NK-92 (cell line): ENCODE data around the gene IL31.

Experiments
- DNase-seq: peaks from one replicate; lab custom pipeline; 2025; ENCODE audit not compliant: unreplicated experiment; lab: John Stamatoyannopoulos, UW

The IL31 gene

DNA sequence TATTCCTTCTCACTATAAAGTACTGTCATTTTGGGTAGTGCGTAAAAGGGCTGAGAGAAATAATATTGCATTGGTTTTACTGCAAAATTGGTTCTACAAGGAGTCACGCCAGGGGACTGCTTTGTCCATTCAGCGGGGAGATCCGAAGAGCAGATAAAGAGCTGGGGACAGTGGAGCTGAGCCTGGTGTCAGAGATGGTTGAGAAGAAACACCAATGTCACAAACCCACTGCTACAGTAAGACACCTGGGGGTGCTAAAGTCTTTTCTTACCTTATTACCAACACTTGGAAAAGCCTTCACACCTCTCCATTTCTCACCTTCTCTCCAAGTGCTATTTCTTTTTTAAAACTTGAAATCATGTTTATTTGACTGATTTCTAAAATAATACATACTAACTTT is 14.1 kb downstream of the IL31 start:
- DNase-seq = no peak

DNA sequence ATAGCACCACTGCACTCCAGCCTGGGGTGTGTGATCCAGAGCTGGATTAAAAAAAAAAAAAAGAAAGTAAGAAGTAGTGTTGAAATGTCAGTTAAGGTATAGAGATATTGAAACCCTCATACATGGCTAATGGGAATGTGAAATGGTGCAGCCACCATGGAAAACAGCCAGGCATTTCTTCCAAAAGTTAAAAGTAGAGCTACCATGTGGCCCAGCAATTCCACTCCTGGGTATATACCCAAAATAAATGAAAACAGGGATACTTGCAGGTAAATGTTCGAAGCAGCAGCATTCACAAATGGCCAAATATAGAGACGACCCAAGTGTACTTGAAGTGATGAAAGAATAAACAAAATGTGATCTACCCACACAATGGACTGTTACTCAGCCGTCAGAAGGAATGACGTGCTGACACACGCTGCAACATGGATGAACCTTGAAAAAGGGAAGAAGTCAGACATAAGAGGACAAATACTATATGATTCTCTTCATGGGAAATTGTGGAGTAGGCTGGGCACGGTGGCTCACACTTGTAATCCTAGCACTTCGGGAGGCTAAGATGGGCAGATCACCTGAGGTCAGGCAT is 15.2 kb downstream of the IL31 start:
- no peak for DNase-seq

DNA sequence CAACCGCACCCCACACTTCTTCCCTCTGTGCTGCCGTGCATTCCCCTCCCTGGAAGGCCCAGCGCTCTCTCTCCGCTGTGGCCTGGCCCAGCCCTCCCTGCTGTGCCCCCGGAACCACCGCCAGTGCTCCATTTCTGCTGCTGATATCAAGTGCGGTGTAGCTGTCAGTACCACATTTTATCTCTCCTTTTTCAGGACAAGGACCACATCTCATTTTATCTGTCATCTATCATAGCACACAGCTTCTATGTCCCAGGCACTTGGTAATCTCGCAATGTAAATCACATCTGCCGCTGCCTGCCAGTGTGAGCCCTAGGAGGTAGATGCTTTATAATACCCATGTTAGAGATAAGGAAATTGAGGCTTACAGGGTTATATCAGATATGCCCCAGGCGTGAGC is 18.3 kb downstream of the IL31 start:
- DNase-seq = no peak

DNA sequence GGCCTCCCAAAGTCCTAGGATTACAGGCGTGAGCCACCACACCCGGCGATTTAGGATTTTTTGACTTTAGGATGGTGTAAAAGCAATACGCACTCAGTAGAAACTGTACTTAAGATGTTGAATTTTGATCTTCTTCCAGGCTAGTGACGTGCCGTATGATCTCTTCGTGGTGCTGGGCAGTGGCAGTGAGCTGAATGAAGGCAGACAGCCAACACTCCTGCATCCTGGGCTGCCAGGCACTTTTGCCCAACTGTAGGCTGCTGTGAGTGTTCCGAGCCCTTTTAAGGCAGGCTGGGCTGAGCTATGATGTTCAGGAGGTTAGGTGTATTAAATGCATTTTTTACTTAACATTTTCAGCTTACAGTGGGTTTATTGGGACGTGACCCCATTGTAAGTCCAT is 21.3 kb downstream of the IL31 start:
- DNase-seq = no peak

DNA sequence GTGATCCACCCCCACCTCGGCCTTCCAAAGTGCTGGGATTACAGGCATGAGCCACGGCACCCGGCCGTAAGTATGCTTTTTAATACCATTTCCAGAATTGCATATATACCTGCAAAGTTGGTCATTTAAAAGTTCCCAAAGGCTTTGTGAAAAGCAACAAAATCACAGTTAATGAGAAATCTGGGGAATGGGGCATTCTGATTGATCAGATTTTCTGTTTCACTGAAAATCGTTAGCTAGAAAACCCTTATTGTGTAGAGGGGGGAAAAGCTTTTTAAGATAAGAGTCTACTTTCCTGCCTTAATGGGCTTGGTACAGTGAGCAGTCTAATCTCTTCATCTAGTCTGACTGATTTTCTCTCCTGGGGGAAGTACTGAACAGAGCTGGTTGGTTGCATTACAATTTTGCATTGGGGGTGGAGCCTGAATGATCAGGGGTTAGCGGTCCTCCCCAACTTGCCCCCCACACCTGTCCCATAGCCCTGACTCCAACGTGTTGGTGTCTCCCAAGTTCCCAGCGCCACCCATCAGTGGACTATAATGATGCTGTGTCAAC is 23.8 kb downstream of the IL31 start:
- DNase-seq = no peak

DNA sequence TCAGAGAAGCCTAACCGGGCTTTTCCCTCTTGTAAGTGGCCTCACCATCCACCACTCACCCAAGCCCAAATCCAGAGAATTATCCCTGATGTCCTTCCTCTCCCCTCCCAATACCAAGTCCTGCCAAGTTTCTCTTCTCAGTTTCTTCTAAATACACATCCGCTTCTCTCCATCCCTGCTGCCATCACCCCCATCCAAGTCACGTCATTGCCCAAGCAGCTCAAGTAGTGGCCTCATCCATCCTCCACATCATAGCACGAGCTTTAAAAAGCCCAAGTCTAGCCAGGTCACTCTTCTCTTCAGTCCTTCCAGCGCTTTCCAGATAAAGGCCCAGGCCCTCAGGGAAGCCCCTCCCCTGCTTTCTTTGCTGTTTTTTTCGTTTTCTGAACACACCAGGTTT is 25.4 kb downstream of the IL31 start:
- no peak for DNase-seq

DNA sequence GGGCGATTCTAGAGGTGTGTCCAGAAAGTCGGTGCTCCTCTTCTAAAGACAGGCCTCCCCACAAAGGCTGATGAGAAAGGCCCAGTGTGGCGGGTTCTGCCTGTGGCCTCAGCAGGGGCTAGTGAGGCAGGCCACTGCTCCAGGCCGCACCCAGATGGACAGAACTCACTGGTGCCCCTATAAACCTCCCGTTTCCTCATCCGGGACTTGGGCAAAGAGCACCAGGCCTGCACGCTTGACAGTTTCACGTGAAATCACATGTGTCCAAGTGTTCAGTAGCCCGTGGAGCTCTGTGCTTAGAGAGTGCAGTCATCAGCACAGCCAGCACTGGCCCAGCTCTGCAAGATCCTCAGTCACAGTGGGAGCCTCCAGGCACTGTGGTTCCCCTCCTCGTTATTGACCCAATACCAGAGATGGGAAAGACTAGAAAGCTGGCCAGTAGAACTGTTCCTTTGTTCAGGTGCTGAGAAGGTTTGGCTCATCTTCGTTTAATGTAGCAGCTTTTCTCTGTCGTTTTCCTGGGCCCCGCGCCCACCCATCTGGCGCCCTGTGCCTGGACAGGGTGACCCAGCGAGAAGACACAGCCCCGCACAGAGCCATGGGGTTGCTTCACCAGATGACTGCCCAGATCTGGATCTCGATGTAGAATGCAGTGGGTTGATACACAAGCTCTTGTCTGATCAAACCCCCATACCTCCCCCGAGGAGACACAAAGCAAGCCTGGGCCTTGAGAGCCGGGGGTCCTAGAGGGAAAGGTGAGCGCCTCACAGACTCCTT is 26.3 kb downstream of the IL31 start:
- DNase-seq = no peak

DNA sequence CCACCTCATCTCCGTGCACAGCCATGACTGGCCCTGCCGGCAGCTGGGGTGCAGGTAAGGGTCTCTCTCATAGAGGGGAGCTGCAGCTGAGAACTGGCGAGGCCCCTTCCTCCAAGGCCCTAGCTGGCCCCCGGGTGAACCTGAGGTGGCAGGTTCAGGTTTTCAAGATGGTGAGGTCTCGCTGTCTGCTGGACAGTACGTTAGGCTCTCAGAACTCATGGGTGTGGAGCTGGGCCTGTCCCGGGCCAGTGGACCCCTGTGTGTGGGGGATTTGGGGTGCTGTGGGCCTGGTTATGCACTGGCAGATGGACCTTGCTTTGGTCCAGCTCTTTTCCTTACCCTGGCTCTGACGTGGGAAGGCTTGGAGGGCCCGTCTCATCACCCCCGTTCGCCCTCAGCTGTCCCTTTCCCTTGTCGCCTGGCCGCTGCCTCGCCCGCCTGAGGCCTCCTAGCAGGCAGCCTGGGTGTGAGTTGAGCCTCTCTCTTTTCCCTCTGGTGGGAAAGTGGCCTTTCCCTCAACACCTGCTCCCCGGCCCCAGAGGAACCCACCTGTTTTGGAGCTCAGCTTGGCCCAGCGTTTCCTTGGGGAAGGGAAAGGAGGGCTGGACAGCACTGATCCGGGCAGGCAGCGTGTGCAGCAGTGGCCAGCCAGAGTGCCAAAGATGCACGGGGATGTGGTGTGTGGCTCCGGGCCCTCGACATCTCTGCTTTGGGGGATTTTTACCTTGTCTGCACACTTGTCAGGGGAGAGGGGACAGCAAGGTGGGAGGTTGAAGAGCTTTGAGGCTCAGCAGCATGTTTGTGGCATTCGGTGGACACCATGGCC is 28.3 kb downstream of the IL31 start:
- DNase-seq = no peak

DNA sequence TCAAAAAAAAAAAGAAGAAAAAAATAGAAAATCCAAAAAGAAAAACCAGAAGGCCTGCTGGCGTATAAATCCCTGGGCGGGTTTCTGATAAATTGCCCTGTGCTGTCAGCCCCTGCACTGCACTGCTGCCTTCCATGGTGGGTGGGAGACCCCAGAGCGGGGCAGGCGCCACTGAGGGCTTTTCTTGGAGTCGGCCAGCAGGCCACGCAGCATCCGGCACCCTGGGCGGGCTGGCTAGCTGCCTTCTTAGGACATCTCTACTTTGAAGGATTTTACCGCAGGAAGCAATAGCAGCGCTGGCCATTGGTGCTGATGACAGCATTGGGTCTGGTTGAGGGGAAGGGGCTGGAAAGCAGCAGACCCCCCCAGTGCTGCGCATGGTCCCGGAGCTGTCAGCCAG is 29.1 kb downstream of the IL31 start:
- no peak for DNase-seq

DNA sequence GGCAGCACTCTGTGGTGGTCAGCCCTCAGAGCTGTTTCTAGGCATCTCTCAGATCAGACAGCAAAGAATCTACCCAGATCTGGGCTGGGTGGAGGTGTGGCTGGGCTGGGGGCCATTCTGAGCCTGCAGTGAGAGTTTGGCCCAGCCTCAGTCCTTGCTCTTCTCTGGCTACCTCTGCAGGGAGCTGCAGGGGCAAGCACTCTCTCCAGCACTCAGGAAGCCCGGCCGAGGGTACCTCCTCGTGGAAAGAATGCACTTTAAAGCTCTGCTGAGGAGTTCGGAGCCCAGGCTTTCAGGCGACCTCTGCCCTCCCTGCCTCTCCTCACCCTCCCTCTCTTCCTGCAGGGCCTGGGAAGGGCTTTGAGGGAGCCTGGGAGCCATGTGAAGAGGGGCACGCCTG is 31.2 kb downstream of the IL31 start:
- no peak for DNase-seq

DNA sequence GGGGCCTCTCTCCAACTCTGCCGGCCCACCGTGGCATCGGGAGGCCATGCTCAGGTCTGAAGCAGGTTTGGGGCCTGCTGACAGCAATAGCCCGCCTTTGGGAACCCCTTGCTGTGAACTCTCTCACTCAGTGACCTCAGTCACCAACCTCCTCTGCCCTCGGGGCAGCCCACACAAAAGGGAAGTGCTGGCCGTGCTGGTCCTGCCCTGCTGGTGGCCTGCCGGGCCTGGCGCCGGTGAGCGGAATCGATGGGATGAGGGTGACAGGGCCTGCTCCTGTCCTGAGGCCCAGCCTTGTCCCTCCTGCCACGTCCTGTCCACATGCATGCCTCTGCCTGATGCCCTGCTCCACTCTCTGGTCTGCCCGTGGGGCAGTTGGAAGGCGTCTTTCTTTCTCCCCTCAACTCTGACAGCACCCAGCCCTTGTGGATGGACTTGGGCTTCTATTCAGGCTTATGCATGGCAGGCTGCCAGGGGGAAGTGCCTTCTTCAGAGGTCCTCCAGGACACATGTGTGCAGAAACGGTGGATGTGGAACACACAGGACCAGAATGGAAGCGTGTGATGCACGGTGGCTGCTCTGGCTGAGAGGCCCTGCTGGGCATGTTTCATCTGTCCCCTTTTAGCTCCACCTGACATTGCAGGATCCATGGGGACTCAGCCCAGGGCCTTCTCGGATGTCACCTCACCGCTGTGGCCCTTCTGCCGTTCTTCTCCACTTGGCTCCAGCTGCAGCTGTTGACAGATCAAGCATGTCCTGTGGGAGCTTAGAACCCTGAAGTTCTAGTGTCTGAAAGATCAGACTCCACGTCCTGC is 31.9 kb downstream of the IL31 start:
- no peak for DNase-seq

DNA sequence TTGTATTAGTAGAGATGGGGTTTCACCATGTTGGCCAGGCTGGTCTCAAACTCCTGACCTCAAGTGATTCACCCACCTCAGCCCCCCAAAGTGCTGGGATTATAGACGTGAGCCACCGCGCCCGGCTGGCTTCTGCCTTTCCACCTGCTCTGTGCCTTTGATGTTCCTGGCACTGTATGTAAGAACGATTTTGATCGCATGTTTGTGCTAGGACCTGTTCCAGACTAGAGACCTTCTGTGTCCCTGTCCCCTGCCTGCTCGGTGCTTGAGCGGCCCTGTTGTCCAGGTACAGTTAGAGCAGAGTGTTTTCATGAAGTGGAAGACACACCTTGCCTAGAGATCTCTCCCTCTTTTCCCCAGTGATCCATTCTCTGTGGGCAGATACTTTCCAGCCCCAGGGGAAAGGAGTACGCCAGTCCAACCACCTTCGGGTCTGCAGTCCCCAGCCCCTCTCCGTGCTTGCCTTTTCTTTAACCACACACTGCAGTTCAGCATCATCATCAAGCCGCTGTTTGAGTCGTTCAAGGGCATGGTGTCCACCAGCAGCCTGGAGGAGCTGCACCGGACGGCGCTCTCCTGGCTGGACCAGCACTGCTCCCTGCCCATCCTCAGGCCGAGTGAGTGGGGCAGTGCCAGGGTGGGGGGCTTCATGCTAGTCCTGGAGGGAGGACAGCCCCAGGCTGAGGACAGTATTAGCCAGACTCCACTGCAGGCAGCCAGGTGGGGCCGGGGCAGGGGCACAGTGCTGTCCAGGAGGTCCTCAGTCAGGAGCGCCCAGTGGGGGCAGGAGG is 33.4 kb downstream of the IL31 start:
- no peak for DNase-seq

DNA sequence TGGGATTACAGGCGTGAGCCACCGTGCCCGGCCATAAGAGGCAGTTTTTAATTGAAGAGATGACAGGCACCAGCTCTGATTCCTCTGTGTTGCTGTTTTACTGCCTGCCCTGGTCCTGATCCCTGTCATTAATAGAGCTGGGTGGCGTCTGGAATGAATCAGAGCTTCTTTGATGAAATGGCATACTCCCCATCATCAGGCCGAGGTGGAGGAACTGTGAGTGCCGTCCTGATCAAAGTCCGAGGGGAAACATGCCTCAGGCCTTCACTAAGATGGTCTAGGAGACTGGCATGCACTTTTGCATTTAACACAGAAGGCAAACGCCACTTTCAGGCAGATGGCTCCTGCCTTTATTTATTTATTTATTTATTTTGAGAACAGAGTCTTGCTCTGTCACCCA is 34.1 kb downstream of the IL31 start:
- DNase-seq = no peak

DNA sequence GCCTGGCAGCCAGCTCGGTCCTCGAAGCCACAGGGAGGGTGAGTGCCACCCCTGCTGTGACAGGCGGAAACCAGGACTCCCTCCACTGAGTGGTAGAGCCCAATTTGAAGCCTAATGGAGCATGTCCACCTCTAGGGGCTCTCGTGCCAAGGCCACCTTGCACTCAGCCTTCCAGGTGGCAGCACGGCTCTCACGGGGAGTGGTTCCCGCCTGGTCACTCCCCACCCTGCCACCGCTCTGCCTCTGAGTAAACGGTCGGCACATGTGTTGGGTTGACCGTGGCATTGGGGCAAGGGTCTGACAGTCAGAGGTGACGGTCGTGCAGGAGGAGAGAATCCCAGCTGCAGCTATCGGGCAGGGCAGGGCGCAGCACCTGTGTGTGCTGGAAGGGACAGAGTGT is 34.8 kb downstream of the IL31 start:
- DNase-seq = no peak

DNA sequence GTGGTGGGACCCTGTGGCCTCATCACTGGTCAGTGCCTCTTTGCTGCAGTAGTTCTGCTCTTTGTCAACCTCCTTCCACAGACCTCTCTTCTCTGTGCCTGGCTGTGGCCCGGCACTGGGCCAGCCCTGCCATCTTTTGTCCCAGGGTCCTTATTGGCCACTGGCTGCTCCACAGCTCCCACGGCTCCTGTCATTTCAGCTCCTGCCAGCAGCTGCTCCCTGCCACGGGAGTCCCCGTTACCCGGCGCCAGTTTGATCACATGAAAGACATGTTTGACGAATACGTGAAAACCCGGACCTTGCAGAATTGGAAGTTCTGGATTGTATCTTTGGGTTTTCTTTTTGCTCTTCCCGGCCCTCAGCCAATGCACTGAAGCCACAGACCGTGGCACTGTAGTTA is 35.4 kb downstream of the IL31 start:
- no peak for DNase-seq

DNA sequence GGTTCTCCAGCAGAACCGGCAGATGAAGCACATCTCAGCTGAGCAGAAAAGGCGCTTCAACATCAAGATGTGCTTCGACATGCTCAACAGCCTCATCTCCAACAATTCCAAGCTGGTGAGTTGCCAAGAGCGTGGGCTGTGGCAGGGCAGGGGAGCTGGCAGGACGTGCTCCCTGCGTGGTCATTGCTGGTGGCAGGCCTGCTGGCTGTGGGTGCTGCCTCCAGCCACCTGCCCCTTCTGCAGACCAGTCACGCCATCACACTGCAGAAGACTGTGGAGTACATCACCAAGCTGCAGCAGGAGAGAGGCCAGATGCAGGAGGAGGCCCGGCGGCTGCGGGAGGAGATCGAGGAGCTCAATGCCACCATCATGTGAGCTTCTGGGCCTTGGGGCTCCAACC is 35.8 kb downstream of the IL31 start:
- DNase-seq = no peak

DNA sequence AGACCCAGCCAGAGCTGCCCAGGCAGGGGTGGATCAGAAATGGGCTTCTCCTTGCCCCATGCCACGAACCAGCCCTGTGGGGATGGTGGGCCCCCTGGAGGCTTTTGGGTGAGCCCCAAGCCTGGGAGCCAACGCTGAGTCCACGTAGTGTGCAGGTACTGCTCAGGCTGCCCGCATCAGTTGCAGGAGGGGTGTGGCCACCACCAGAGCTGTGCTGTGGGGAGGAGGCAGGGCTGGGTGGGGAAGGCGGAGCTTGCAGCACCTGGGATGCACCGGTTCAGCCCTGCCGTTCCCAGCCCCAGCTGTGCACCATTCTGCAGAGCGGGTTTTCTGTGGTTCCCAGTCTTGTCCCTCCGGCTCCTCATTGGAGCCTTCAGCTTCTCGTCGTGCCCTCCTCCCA is 36.3 kb downstream of the IL31 start:
- DNase-seq = no peak

DNA sequence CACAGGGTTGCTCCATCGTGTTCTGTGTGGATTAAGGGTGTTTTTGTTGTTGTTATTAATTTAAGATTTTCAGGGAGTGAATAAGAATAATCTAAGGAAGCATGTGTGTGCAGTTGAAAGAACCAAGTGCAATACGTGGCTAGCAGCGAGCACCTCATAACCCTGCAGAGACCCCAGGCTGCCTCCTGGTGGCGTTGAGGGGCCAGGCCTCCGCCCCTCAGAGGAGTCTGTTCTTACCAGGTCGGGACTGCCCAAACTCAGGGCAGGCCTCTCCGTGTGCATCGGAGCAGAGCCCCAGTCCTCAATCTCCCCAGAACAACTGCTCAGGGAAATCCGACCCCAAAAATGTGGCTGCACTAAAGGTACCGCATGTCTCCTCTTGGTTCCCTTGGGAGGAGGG is 36.8 kb downstream of the IL31 start:
- DNase-seq = no peak

DNA sequence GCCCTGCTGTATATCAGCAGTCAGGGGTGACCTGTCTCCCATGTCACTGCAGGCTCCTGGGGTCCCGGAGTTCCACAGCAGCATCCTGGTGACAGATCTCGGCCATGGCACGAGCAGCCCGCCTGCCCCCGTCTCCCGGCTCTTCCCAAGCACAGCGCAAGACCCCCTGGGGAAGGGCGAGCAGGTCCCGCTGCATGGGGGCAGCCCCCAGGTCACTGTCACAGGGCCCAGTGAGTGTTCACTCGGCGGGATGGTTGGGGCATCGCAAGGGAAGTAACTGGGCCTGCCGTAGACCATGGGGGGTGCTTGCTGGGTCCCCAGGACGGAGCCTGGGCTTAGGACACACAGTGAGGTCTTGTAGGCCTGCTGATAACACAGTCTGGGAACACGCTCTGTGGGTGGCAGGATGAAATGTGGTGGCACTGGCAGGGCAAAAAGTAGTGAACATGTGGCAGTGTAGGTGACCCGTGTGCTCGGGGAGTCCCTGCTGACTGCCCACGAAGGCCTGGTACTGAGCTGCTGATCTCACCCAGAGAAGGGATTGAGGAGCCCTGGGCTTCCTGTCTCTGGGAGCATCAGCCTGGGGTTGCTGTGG is 38.5 kb downstream of the IL31 start:
- DNase-seq = no peak
